Smooth muscle cell (in vitro differentiated cells): Measurements from ENCODE around the gene IL17C. TPM values are rescaled to one million over a fixed set of nuclear protein-coding genes. Genes with fewer than 3 reads are reported as not detected.
A peak's percentile ranks its signal among the peaks of the same experiment; 100 is the strongest.

Experiments
- DNase-seq: peaks from one replicate; lab custom pipeline; 2025; ENCODE audit not compliant: unreplicated experiment; lab: John Stamatoyannopoulos, UW
- H2AFZ ChIP-seq: fragments of 200-600 bp; sonication (generic); 2 replicates; pipeline ENCODE4 v1.6.0; 2016; ENCODE audit warnings: antibody characterized with exemption, low read depth, mild to moderate bottlenecking
- H3F3A ChIP-seq: fragments of 200-600 bp; sonication (generic); 2 replicates; pipeline ENCODE4 v1.6.0; 2017; ENCODE audit warnings: antibody characterized with exemption, low read depth
- H3K27ac ChIP-seq: fragments of 200-600 bp; sonication (generic); 2 replicates; pipeline ENCODE4 v1.5.1; 2016; ENCODE audit warnings: low read depth, mild to moderate bottlenecking
- H3K27me3 ChIP-seq: fragments of 200-600 bp; sonication (generic); 2 replicates; pipeline ENCODE4 v1.6.1; 2016; ENCODE audit warnings: low read depth, mild to moderate bottlenecking
- H3K36me3 ChIP-seq: fragments of 200-600 bp; sonication (generic); 2 replicates; pipeline ENCODE4 v1.5.1; 2016; ENCODE audit warnings: low read depth
- H3K4me1 ChIP-seq: fragments of 200-600 bp; sonication (generic); 2 replicates; pipeline ENCODE4 v1.5.1; 2016; ENCODE audit warnings: low read depth
- H3K4me2 ChIP-seq: fragments of 200-600 bp; sonication (generic); 2 replicates; pipeline ENCODE4 v1.6.0; 2016; ENCODE audit warnings: mild to moderate bottlenecking
- H3K4me3 ChIP-seq: fragments of 200-600 bp; sonication (generic); 2 replicates; pipeline ENCODE4 v1.5.1; 2016; ENCODE audit warnings: mild to moderate bottlenecking
- H3K79me2 ChIP-seq: fragments of 200-600 bp; sonication (generic); 2 replicates; pipeline ENCODE4 v1.6.0; 2016; ENCODE audit warnings: low read depth, mild to moderate bottlenecking
- H3K9ac ChIP-seq: fragments of 200-600 bp; sonication (generic); 2 replicates; pipeline ENCODE4 v1.6.0; 2016; ENCODE audit warnings: low read depth
- H3K9me3 ChIP-seq: fragments of 200-600 bp; sonication (generic); replicated peaks from 2 replicates; pipeline ENCODE4 v1.5.1; 2016; ENCODE audit warnings: low read depth
- H4K20me1 ChIP-seq: fragments of 200-600 bp; sonication (generic); 2 replicates; pipeline ENCODE4 v1.6.0; 2016; ENCODE audit warnings: low read depth
- CTCF ChIP-seq: fragments of 200-600 bp; sonication (generic); IDR thresholded peaks from 2 replicates; pipeline ENCODE4 v1.5.1; 2017; ENCODE audit warnings: borderline replicate concordance, mild to moderate bottlenecking, antibody characterized with exemption; ENCODE audit not compliant: insufficient read depth, poor library complexity, severe bottlenecking
- WGBS: methylation state at CpG from one replicate; pipeline ENCODE4 v1.1.7; 2016; ENCODE audit warnings: low lambda C conversion rate; 5-methylcytosine and 5-hydroxymethylcytosine counted together
- polyA plus RNA-seq: library from polyadenylated mRNA; unstranded; fragments of >200 nt; fragmentation: Nextera tagmentation; extraction: Ambion mirVana; gene quantifications from 2 replicates; pipeline ENCODE4 v1.2.1, GENCODE V29; 2016
- total RNA-seq: library from RNA; depleted of rRNA; stranded (reverse); fragments of >200 nt; gene quantifications from 2 replicates; pipeline ENCODE4 v1.2.3, GENCODE V29; 2014

The IL17C gene
- total and polyA plus RNA-seq, 2 experiments from 2014 or later, result not detected

- no peak overlapping the region for H2AFZ ChIP-seq
- DNase-seq, result no peak
- peaks cover 6% of the 10 kb centered on the region for H4K20me1 ChIP-seq
- TF ChIP-seq CTCF, result no peak
- H3K4me2 ChIP-seq, result no peak overlapping the region
- no peak overlapping the region for H3K9ac ChIP-seq
- no peak overlapping the region for H3K27ac ChIP-seq
- H3K9me3 ChIP-seq, result no peaks in the 10 kb centered on the region
- no peaks in the 10 kb centered on the region for H3K79me2 ChIP-seq
- H3K4me3 ChIP-seq, result no peak overlapping the region
- WGBS, result 98% methylated on average over 27 of the region's 27 CpGs
- no peaks in the 10 kb centered on the region for H3K36me3 ChIP-seq
- no peaks in the 10 kb centered on the region for H3K27me3 ChIP-seq
- no peaks in the 10 kb centered on the region for H3K4me1 ChIP-seq
- H3F3A ChIP-seq, result no peaks in the 10 kb centered on the region
Measured at GRCh38 chr16:88627531-88628411, 10.6 kb upstream of the IL17C start.

GRCh38 chr16:88628512-88628974 is 9.8 kb upstream of the IL17C start:
- Histone ChIP-seq H3K27ac (no peak overlapping the region), H3K4me3 (no peak overlapping the region), H3K9me3 (no peaks in the 10 kb centered on the region), H2AFZ (no peak overlapping the region), H3K4me2 (no peak overlapping the region), H4K20me1 (peaks cover 9% of the 10 kb centered on the region), H3K9ac (no peak overlapping the region), H3K27me3 (no peaks in the 10 kb centered on the region), H3F3A (no peaks in the 10 kb centered on the region), H3K36me3 (no peaks in the 10 kb centered on the region), H3K4me1 (no peaks in the 10 kb centered on the region), H3K79me2 (no peaks in the 10 kb centered on the region)
- no peak for DNase-seq
- 77% methylated on average over 12 of the region's 12 CpGs for WGBS
- TF ChIP-seq CTCF, result peak; percentile 33

DNA sequence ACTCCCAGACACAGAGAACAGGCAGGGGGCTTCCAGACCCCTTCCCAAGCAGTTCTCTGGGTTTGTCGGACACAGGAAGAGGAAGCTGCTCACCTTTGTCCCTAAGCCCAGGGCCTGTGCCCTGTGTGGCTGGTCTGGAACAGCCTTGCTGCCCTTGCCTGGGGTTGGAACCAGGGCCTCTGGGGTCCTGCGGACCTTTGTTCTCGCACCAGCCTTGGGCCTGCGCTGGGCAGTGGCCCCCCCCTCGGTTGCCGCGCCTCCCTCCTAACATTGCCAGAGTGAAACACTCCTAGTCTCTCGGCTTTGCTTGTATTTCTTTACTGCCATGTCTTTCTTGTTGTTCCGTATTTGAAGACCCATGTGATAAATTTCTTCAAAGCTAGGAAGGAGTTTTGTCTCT is 8.5 kb upstream of the IL17C start:
- no peaks in the 10 kb centered on the region for H3K27me3 ChIP-seq
- H3K27ac ChIP-seq, result no peak overlapping the region
- H3K36me3 ChIP-seq, result no peaks in the 10 kb centered on the region
- no peaks in the 10 kb centered on the region for H3K9me3 ChIP-seq
- H3K4me3 ChIP-seq, result no peak overlapping the region
- TF ChIP-seq CTCF, result no peak
- H3K4me2 ChIP-seq, result no peak overlapping the region
- H3K79me2 ChIP-seq, result no peaks in the 10 kb centered on the region
- peaks cover 7% of the 10 kb centered on the region for H3K4me1 ChIP-seq
- WGBS, result 90% methylated on average over 9 of the region's 9 CpGs
- peaks cover 13% of the 10 kb centered on the region for H4K20me1 ChIP-seq
- no peak for DNase-seq
- H2AFZ ChIP-seq, result no peak overlapping the region
- H3K9ac ChIP-seq, result no peak overlapping the region
- no peaks in the 10 kb centered on the region for H3F3A ChIP-seq
